ENCODE results near the gene EI24. TPM values are rescaled to one million over a fixed set of nuclear protein-coding genes. Genes with fewer than 3 reads are reported as not detected.

EI24 gene
- polyA plus RNA-seq, 3 donors, result 17.2 to 46.9 (median 44.7) TPM

DNA sequence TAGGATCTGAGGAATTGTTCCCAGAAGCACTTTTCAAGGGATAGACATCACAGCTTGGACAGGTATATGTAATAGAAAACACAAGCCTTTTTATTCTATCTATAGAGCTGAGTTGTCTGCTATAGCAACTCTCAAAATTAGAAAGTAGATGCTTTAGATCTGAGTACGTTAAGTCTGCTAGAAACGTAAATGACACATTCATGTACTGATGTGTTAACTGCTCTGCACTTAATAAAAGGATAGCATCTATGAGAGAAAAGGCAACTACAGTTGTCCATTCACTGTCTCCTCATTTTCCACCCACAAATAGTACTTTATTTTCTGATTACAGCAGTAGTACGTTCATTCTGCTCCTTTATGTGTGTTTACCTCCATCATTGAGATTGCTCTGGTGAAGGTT lies 17.3 kb downstream of the EI24 start:
- H3K4me1 Mint-ChIP-seq, result peaks cover 8% of the 10 kb centered on the region
- Histone ChIP-seq H3K9me3 (replicated peaks in 1 of 2; ENCODE audit: control insufficient read depth in 1 of 2, insufficient read depth in 1 of 2, low read length in 2 of 2) (no peaks in the 10 kb centered on the region), H3K9ac (ENCODE audit: insufficient read depth, low read length, poor library complexity, severe bottlenecking) (no peak overlapping the region), H3K4me3 (replicated peaks in 1 of 3; ENCODE audit: low read depth in 2 of 3, low read length in 3 of 3) (no peak overlapping the region), H3K36me3 (replicated peaks in 1 of 2; ENCODE audit: control insufficient read depth in 1 of 2, insufficient read depth in 2 of 2, low read length in 2 of 2) (peaks cover 26 to 36% of the 10 kb centered on the region in 2 donors), H3K27me3 (ENCODE audit: control insufficient read depth in 2 of 2, insufficient read depth in 2 of 2, low read length in 2 of 2) (no peaks in the 10 kb centered on the region), H3K79me2 (ENCODE audit: insufficient read depth, low read length) (no peaks in the 10 kb centered on the region), H2AFZ (ENCODE audit: insufficient read depth, low read depth, low read length, poor library complexity, severe bottlenecking) (no peak overlapping the region), H3K27ac (ENCODE audit: low read depth in 1 of 2, low read length in 2 of 2) (no peak overlapping the region), H3K4me1 (ENCODE audit: control insufficient read depth in 1 of 2, insufficient read depth in 2 of 2, low read length in 2 of 2) (peaks cover 0 to 6% of the 10 kb centered on the region in 2 donors), H3K4me2 (replicated peaks; ENCODE audit: extremely low read depth, low read length, poor library complexity, severe bottlenecking) (no peak overlapping the region), H4K20me1 (ENCODE audit: insufficient read depth, low read length) (no peaks in the 10 kb centered on the region)
- intact Hi-C loops (cut with micrococcal nuclease), result no loop called here
- TF ChIP-seq, protein P1, sequence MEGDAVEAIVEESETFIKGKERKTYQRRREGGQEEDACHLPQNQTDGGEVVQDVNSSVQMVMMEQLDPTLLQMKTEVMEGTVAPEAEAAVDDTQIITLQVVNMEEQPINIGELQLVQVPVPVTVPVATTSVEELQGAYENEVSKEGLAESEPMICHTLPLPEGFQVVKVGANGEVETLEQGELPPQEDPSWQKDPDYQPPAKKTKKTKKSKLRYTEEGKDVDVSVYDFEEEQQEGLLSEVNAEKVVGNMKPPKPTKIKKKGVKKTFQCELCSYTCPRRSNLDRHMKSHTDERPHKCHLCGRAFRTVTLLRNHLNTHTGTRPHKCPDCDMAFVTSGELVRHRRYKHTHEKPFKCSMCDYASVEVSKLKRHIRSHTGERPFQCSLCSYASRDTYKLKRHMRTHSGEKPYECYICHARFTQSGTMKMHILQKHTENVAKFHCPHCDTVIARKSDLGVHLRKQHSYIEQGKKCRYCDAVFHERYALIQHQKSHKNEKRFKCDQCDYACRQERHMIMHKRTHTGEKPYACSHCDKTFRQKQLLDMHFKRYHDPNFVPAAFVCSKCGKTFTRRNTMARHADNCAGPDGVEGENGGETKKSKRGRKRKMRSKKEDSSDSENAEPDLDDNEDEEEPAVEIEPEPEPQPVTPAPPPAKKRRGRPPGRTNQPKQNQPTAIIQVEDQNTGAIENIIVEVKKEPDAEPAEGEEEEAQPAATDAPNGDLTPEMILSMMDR (IDR thresholded peaks at IDR 0.05), result no peak
- no peak overlapping the region for H3K27ac Mint-ChIP-seq
- no peak for DNase-seq
- H3K4me3 Mint-ChIP-seq, result no peak overlapping the region
- peaks cover 25 to 28% of the 10 kb centered on the region in 2 donors for H3K36me3 Mint-ChIP-seq
- WGBS (ENCODE audit: insufficient coverage), result no CpG with 5 or more reads among the region's 3 CpGs
- no peaks in the 10 kb centered on the region for H3K9me3 Mint-ChIP-seq
- H3K27me3 Mint-ChIP-seq (ENCODE audit: low read depth in 3 of 3), result peaks cover 0 to 4% (median 1%) of the 10 kb centered on the region in 3 donors

DNA sequence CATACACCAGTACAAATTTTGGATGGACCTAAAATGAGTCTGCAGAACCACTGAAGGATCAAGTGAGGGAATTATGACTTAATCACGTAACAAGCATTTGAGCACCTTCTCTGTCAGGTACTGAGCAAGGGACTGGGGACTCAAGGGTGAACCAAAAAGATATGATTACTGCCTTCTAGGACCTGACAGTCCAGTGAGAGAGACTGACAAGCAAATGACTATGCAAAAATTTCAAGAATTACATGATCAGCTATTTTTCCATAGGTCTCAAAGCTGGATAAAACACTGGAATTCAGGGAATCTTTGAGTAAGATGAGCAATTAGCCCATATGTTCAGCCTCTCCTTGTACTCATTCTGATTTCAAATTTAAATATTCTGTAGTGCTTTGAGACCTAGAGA lies 18.2 kb downstream of the EI24 start:
- H3K9ac ChIP-seq (ENCODE audit: insufficient read depth, low read length, poor library complexity, severe bottlenecking), result no peak overlapping the region
- H3K27ac ChIP-seq (ENCODE audit: low read depth in 1 of 2, low read length in 2 of 2), result no peak overlapping the region
- H4K20me1 ChIP-seq (ENCODE audit: insufficient read depth, low read length), result no peaks in the 10 kb centered on the region
- Mint-ChIP-seq H3K9me3 (no peaks in the 10 kb centered on the region), H3K4me1 (peaks cover 9% of the 10 kb centered on the region), H3K36me3 (peaks cover 20 to 24% of the 10 kb centered on the region in 2 donors), H3K27me3 (ENCODE audit: low read depth in 3 of 3) (peaks cover 0 to 4% (median 3%) of the 10 kb centered on the region in 3 donors), H3K4me3 (no peak overlapping the region), H3K27ac (no peak overlapping the region)
- H3K4me2 ChIP-seq (replicated peaks; ENCODE audit: extremely low read depth, low read length, poor library complexity, severe bottlenecking), result no peak overlapping the region
- peaks cover 0 to 8% of the 10 kb centered on the region in 2 donors for H3K4me1 ChIP-seq (ENCODE audit: control insufficient read depth in 1 of 2, insufficient read depth in 2 of 2, low read length in 2 of 2)
- intact Hi-C loops (cut with micrococcal nuclease), result no loop called here
- TF ChIP-seq, protein P1 (IDR thresholded peaks at IDR 0.05), result no peak
- H3K79me2 ChIP-seq (ENCODE audit: insufficient read depth, low read length), result no peaks in the 10 kb centered on the region
- peaks cover 18 to 27% of the 10 kb centered on the region in 2 donors for H3K36me3 ChIP-seq (replicated peaks in 1 of 2; ENCODE audit: control insufficient read depth in 1 of 2, insufficient read depth in 2 of 2, low read length in 2 of 2)
- H2AFZ ChIP-seq (ENCODE audit: insufficient read depth, low read depth, low read length, poor library complexity, severe bottlenecking), result no peak overlapping the region
- WGBS (ENCODE audit: insufficient coverage), result 78% methylated on average over 1 of the region's 1 CpG
- H3K27me3 ChIP-seq (ENCODE audit: control insufficient read depth in 2 of 2, insufficient read depth in 2 of 2, low read length in 2 of 2), result no peaks in the 10 kb centered on the region
- H3K9me3 ChIP-seq (replicated peaks in 1 of 2; ENCODE audit: control insufficient read depth in 1 of 2, insufficient read depth in 1 of 2, low read length in 2 of 2), result no peaks in the 10 kb centered on the region
- no peak overlapping the region for H3K4me3 ChIP-seq (replicated peaks in 1 of 3; ENCODE audit: low read depth in 2 of 3, low read length in 3 of 3)
- no peak for DNase-seq

Measured in CD14-positive monocyte (primary cell).